AG04450 (cell line): ENCODE measurements around the gene LUC7L3. TPM values are rescaled to one million over a fixed set of nuclear protein-coding genes. Genes with fewer than 3 reads are reported as not detected.

ENCODE experiments used
- CTCF ChIA-PET: fragments of 300-600, 350-600 bp; formaldehyde crosslinking; extraction: SDS; loops from one replicate; lab custom pipeline; 2022; ENCODE audit warnings: antibody characterized with exemption, inconsistent platforms; lab: Charles Lee
- POLR2A ChIA-PET: fragments of 350-600 bp; formaldehyde crosslinking; extraction: SDS; loops from one replicate; lab custom pipeline; 2021; ENCODE audit warnings: antibody characterized with exemption, inconsistent platforms; lab: Yijun Ruan, JAX
- DNase-seq: peaks from one replicate; pipeline ENCODE4 v3.0.0-alpha.2; 2011; ENCODE audit warnings: low read depth, low spot score
- H3K27ac ChIP-seq: one replicate; pipeline ENCODE4 v1.5.1; 2012; ENCODE audit warnings: low read depth, low read length, control low read depth
- H3K27me3 ChIP-seq: one replicate; pipeline ENCODE4 v1.6.0; 2012; ENCODE audit warnings: low read length; ENCODE audit not compliant: control insufficient read depth, insufficient read depth
- H3K4me3 ChIP-seq: 2 replicates; pipeline ENCODE4 v1.5.1; 2011; ENCODE audit warnings: mild to moderate bottlenecking, low read depth, low read length, control low read depth
- H3K9me3 ChIP-seq: 2 replicates; pipeline ENCODE4 v1.5.1; 2012; ENCODE audit warnings: low read length; ENCODE audit not compliant: control insufficient read depth, insufficient read depth
- polyA plus RNA-seq: library from polyadenylated mRNA; depleted of rRNA; stranded (reverse); fragments of >200 nt; gene quantifications from 2 replicates; pipeline ENCODE4 v1.2.3, GENCODE V29; 2011
- TF ChIP-seq, protein P1 (sequence below): IDR thresholded peaks from 2 replicates; pipeline ENCODE4 v1.5.1; 2011; ENCODE audit warnings: low read depth, low read length, control low read depth, inconsistent platforms

LUC7L3 gene
- polyA plus RNA-seq, 1 experiment: 120 TPM

DNA sequence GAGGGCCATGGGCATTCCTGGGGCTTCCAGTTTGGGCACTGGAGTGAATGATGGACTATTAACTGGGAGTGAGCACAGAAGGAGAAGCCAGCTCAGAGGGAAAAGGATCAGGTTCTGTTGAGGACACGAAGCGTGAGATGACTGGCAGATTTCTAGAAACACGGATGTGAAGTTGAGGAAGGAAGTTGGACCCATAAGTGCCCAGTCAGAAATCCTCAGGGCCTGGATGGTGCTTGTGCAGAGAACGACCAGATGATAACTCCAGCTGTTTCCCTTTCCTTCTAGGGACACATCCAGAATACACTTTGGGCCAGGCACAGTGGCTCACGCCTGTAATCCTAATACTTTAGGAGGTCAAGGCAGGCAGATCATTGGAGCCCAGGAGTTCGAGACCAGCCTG, 71.2 kb downstream of the LUC7L3 start:
- Histone ChIP-seq H3K4me3 (no peak overlapping the region), H3K9me3 (no peaks in the 10 kb centered on the region), H3K27ac (no peak overlapping the region), H3K27me3 (peaks cover 2% of the 10 kb centered on the region)
- no peak for DNase-seq
- POLR2A ChIA-PET: interaction anchor here (0.6 kb wide), 1 partner anchor 77 kb away, joined by 3 read pairs; no protein-coding TSS in a partner anchor
- TF ChIP-seq, protein P1, sequence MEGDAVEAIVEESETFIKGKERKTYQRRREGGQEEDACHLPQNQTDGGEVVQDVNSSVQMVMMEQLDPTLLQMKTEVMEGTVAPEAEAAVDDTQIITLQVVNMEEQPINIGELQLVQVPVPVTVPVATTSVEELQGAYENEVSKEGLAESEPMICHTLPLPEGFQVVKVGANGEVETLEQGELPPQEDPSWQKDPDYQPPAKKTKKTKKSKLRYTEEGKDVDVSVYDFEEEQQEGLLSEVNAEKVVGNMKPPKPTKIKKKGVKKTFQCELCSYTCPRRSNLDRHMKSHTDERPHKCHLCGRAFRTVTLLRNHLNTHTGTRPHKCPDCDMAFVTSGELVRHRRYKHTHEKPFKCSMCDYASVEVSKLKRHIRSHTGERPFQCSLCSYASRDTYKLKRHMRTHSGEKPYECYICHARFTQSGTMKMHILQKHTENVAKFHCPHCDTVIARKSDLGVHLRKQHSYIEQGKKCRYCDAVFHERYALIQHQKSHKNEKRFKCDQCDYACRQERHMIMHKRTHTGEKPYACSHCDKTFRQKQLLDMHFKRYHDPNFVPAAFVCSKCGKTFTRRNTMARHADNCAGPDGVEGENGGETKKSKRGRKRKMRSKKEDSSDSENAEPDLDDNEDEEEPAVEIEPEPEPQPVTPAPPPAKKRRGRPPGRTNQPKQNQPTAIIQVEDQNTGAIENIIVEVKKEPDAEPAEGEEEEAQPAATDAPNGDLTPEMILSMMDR: no peak
- CTCF ChIA-PET: interaction anchor here (1.3 to 2.8 kb wide), 4 partner anchors 8 to 62 kb away, joined by 4 to 9 read pairs (median 6); no protein-coding TSS in a partner anchor

DNA sequence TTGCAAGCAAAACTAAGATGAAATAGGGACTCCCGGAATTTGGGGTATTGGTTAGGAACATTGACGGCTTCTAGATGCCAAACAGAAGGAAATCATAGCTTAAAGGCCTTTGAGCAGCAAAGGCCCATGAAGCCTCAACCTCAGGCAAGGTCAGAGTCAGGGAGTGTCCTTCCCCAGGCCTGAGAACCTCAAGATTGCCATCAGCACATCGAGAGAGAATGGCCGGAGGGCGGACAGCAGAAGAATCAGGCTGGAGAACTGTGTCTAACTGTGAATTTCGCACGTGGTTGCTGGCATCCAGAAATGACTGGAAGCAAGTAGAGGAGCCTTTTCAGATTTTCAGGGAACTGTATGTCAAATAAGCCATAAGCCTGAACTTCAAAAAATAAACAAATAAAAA, 72.7 kb downstream of the LUC7L3 start:
- ChIA-PET POLR2A (no interaction called here), CTCF (interaction anchor here (1.9 to 2.8 kb wide), 2 partner anchors 9 to 49 kb away, joined by 7 to 9 read pairs; no protein-coding TSS in a partner anchor)
- H3K4me3 ChIP-seq: no peak overlapping the region

DNA sequence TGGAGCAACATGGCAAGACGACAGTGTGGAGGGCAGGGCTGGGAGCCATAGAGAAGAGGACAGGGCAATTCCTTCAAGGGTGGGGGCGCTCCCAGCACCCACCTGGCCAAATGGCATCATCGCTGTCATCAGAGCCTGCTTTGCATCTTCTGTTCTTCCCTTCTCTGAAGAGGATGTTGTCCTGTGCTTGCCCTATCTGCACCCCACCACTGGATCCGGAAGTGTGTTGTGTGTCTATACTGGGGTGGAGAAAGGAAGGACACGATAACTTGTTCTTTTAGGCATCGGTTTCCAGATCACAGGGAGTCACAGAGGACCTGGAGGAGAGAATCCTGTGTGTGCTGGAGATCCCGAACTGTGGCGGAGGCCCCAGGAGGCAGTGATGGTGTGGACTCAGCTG, 73.6 kb downstream of the LUC7L3 start:
- CTCF ChIA-PET: no interaction called here
- Histone ChIP-seq H3K9me3 (no peaks in the 10 kb centered on the region), H3K27me3 (peaks cover 2% of the 10 kb centered on the region), H3K4me3 (no peak overlapping the region), H3K27ac (no peak overlapping the region)
- POLR2A ChIA-PET: no interaction called here
- TF ChIP-seq, protein P1: no peak
- DNase-seq: no peak

More for the DNA sequence above, 72.7 kb downstream of the LUC7L3 start:
- no peak for DNase-seq
- H3K27ac ChIP-seq: no peak overlapping the region
- H3K27me3 ChIP-seq: peaks cover 2% of the 10 kb centered on the region
- TF ChIP-seq, protein P1: no peak
- no peaks in the 10 kb centered on the region for H3K9me3 ChIP-seq

- CTCF ChIA-PET: interaction anchor here (0.8 to 0.9 kb wide), 2 partner anchors 11 to 58 kb away, joined by 3 read pairs; no protein-coding TSS in a partner anchor
Measured at GRCh38 chr17:50794361-50794760, 75.0 kb downstream of the LUC7L3 start.

More at GRCh38 chr17:50794361-50794760, 75.0 kb downstream of the LUC7L3 start:
- TF ChIP-seq, protein P1: no peak
- peaks cover 2% of the 10 kb centered on the region for H3K27me3 ChIP-seq
- H3K4me3 ChIP-seq: no peak overlapping the region
- H3K27ac ChIP-seq: no peak overlapping the region
- no peaks in the 10 kb centered on the region for H3K9me3 ChIP-seq
- POLR2A ChIA-PET: interaction anchor here (0.7 kb wide), 1 partner anchor 9 kb away, joined by 11 read pairs; no protein-coding TSS in a partner anchor
- no peak for DNase-seq
